HG02571 (cell line): ENCODE measurements around the gene CACNA2D4.
"Not testable (repeated sequence)": the region's sequence is repeated elsewhere in the genome, so short reads cannot be mapped to it uniquely, and the experiment has no call there.

Experiments used
- ATAC-seq: cut with Tn5 transposase; IDR thresholded peaks from one replicate; pipeline ENCODE4 v1.9.1; 2021; ENCODE audit warnings: mild to moderate bottlenecking, moderate library complexity; ENCODE audit not compliant: unreplicated experiment

The CACNA2D4 gene

GRCh38 chr12:1918081-1918883 is at the start of gene CACNA2D4:
Gene CACNA2D4 (minus strand): TSS chr12:1918652. CDS start chr12:1918473, 179 bp downstream.
- ATAC-seq: no peak

DNA sequence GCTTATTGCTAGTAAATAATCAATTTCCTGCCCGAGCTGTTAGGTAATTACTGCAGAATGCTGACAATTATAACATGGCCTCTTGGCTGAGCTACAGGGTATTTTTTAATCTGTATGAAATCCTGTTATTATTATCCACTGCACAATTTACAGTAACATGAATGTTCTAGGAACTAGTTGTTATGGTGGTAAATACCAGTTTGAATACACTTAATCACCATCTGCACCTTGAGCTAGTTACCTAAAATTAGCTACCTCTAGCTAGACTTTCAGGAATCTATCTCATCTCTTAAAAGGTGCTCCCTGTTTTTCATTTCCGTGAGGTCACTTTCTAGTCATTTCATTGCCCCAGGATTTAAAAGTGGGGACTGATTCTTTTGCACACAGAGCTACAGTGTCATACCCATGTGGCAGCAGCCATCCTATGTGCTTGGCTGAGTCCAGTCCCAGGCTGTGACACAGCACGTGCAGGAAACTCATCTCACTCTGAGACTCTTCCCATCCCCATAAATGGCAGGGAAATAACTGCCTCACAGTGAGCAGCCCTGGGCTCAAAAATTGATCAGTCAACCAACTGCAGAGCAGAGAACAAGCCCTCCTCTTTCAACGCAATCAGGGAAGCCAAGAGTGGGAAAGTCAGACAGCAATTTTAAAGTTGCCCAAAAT is 48.2 kb upstream of the CACNA2D4 start:
- no peak for ATAC-seq

DNA sequence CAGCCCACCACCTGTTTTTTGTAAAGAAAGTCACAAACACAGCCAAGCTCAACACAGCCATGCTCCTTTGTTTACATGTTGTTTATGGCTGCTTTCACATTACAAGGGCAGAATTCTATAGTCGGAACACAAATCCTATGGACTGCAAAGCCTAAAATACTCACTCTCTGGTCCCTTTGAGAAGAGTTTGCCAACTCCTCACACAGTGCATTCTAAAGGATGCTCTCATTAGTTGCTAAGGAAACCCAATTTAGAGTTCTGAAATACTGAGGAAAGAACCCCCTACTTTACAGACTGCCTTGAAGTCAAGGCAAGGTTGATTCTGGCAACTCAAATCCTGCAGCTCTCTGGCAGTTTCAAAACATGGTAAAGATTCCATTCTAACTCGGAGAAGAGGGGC is 47.5 kb upstream of the CACNA2D4 start:
- ATAC-seq: no peak

DNA sequence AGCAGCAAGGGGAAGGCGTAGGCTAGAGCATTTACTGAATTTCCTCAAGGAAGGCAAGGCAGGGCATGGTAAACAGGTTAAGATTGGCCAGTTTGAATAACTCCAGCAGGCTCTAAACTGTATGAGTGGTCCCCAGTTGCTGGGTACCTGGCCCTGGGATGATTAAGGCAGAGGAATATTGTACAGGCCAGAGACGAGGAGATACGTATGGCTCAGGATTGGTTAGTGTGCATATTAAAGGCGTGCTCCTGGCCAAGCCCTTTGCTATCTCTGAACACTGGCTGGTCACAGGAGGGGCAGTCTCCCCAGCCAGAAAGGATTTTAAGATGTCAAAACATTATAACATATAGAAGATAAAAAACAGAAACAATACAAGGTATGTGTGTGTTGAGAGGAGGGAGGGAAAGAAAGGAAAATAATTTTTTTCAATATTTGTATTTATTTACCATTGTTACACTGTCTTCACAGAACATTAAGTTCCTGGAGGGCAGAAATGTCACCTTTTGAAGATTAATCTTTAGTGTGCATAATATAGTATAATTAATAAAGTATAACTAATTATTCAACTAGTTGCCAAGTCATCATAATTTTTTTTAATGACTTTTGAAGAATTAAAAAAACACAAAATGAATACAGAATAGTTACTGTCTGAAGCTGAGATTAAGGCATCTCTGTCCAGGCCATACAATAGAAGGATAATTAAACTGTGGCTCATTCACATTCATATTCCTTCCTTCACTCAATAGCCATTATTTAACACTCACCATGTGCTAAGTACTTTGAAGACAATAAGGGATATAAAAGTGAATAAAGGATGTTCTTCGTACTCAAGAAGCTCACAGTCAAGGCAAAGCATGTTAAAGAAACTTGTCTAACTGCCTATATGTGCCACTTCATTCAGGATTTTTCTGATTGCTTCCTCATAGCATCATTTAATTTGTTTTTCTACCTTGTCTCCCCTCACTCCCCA is 43.9 kb upstream of the CACNA2D4 start:
- ATAC-seq: no peak

DNA sequence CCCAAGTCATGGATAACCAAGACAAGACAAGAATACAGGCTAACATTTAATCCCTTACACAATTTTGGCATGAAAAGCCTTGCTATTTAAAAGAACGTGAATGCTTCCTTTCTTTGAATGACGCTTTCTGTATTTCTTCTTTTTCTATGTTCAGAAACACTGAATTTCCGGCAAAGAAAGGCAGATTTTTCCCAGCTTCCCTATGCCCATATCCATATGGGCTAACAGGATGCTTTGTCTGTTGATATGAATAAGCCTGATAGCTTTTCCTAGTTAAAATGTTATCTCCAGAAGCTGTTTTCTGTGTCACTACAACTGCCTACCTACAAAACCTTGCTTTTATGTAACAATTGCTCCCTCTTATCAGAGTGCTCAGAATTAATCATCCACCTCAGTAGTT is 38.3 kb upstream of the CACNA2D4 start:
- no peak for ATAC-seq

DNA sequence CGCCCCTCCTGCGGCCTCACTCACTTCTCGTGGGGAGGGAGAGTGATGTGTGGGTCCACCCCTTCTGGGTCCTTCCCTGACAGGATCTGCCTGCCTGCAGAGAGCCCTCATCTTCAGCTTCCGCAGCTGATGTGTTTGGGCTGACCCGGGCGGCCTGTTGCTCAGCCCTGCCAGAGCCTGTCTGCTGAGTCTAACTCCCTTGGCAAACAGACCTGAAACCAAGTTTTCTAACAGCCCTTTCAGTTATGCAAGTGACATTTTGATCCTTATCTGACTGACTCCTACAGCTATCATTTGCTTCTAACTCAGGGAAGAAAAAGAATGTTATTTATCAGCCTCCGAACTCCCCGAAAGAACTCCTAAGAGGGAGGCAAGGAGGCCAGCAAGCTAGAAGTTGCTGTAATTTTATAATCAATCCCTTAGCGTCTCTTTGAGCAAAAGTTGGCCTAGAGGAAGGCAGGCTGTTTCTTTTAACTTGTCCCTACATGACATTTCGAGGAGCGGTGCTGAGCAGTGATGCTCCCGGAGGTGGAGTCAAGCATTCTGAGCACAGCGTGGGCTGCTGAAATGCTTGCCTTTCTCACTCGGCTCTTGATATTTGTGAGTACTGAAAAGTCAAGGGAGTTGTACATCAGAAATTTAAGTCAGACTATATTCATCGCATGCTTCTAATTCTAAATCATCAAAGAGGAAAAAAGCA is 31.5 kb upstream of the CACNA2D4 start:
- ATAC-seq: no peak

DNA sequence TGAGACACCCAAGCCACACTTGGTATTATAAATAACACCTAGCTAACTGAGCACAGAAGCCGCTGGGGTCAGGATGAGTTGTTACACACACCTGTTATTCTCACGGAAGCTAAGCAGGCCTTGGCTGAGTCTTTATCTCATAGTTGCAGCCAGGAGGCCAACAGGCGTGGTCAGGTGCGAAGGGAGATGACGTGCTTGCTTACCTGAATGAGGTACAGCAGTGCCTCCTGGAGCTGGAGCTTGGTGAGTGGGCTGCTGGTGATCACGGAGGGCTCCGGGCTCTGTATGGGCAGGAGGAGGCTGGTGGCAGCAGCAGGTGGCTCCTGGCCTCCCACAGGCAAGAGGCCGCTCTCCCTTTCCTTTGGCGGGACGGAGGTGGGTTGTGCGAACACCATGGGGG is 30.4 kb upstream of the CACNA2D4 start:
- no peak for ATAC-seq

DNA sequence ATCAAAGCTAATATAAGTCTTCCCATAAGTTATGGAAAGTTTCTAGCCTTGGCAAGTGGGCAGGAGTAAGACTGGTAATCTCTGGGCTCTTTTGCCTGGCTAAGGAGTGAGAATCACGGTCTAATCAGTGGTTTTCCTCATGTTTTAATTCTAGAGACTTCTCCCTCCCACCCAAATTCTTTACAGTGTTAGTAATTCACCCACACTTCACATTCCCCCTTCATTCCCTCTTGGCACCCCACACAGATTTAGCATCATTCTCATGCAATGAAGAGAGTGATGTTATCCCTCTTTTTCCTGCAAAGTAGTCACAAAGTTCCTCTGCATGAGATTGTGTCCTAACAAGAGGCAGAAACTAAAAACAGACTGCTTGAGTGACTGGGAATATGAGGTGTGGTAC is 28.6 kb upstream of the CACNA2D4 start:
- ATAC-seq: no peak

DNA sequence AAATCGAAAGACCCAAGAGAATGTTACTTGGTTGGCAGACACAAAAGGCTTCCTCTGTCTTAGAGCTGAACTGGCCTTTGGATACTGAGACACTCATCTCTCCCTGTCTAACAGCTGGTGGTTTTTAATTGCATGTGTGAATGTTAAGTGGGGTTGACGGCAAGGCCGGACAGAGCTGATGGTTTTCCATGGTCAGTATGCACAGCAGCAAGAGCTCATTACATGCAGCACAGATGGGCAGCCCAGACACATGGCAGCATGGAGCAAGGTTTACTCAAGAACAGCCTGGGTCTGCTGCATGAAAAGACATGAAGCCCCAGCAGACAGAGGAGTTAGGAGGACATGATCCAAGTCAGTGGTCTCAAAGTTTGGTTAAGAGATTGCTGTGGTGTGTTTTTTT is 27.8 kb upstream of the CACNA2D4 start:
- ATAC-seq: no peak

DNA sequence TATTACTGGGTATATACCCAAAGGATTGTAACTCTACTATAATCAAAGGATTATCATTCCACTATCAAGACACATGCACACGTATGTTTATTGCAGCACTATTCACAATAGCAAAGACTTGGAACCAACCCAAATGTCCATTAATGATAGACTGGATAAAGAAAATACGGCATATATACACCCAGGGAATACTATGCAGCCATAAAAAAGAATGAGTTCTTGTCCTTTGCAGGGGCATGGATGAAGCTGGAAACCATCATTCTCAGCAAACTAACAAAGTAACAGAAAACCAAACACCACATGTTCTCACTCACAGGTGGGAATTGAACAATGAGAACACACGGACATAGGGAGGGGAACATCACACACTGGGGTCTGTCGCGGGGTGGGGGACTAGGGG is 27.1 kb upstream of the CACNA2D4 start:
- not testable (repeated sequence) for ATAC-seq

DNA sequence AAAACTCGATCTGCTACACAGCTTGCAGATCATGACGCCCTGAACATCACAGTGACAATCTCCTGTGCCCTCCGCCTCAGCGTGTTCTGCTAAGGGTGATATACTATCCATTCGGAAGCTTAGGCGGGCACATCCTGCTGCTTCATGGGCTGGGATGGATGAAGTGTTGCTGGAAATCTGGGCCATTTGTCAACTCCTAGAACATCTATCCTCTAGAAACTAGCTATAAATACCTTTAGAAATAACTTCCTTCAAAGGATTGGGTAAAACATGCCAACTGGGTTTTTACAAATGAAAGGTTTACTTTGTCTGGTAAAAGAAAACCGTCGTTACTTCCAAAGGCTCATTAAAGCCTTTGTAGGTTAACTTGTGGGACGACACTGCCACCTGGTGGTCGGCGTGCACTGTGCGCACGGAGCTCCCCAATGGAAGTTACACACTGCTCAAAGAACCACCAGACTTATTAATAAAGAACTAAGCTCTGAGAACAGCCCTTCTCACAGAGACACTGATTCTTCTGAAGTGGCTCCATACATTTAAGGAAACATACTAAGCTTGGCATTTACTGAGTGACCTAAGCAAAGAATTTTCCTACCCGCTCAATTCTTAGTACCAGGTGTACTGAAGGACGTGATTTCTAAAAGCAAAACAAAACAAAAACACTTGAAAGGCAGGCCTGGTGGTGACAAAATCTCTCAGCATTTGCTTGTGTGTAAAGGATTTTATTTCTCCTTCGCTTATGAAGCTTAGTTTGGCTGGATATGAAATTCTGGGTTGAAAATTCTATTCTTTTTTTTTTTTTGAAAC is 21.6 kb upstream of the CACNA2D4 start:
- no peak for ATAC-seq

GRCh38 chr12:1939331-1939730 is 20.9 kb upstream of the CACNA2D4 start:
- ATAC-seq: no peak

GRCh38 chr12:1937481-1938224 is 19.2 kb upstream of the CACNA2D4 start:
- ATAC-seq: no peak

DNA sequence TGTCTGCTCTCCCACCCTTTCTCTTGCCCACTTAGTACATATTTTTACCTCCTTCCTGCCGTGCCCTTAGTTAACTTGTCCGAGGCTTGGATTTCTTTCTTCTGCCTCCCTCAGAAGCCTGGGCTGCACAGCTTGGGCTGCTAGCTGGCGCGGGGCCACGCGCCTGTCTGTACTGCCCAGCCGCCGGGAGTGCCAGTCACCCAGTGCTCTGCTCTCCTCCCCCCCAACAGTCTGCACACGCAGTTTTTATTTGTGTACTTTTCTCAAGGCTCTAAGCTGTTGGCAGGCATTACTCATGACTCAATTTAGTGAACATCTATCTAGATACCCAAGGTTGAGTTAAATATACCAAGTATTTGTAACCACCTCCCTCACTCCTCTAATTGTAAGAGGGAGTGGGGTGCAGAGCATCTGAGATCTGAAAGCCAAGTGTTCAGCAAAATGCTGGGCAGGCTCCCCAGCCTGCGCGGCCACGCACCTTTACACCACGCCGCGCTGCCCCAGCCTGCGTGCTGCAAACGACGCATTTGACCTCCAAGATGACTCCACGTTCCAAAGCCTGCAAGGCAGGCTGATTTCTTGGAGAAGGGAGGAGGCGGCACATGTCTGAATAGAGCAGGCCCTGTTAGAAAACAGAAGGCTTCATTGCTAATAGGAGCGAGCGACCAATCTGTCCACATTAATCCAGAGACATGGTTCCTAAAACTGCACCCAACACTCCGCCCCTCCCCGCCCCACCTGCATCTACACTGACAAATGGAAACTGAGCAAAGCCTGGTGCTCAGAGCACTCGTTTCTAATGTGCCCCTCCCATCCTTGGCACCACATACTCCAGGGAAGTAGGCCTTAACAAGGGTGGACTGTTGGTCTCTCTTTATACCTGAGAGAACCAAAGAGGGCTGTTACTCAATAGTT is 18.2 kb upstream of the CACNA2D4 start:
- no peak for ATAC-seq

GRCh38 chr12:1935700-1936378 is 17.4 kb upstream of the CACNA2D4 start:
- no peak for ATAC-seq

- ATAC-seq: no peak
Observed at GRCh38 chr12:1935242-1935641, 16.8 kb upstream of the CACNA2D4 start.

GRCh38 chr12:1934831-1935230 is 16.4 kb upstream of the CACNA2D4 start:
- ATAC-seq: no peak

GRCh38 chr12:1934068-1934467 is 15.6 kb upstream of the CACNA2D4 start:
- ATAC-seq: no peak
